SJCRH30 (cell line): ENCODE data around the gene ZNF501. TPM values are rescaled to one million over a fixed set of nuclear protein-coding genes. Genes with fewer than 3 reads are reported as not detected.

ENCODE experiments used
- DNase-seq, 2 experiments: peaks; one replicate each; pipeline ENCODE4 v3.0.0-alpha.2; 2015 to 2020
- H3K27ac ChIP-seq: fragments of 250-450 bp; sonication (Bioruptor Pico); 2 replicates; pipeline ENCODE4 v1.5.1; 2020; ENCODE audit warnings: mild to moderate bottlenecking, moderate library complexity
- H3K27me3 ChIP-seq: fragments of 250-450 bp; sonication (Bioruptor Pico); 2 replicates; pipeline ENCODE4 v1.5.1; 2020; ENCODE audit warnings: mild to moderate bottlenecking, moderate library complexity
- H3K36me3 ChIP-seq: fragments of 250-450 bp; sonication (Bioruptor Pico); 2 replicates; pipeline ENCODE4 v1.5.1; 2020; ENCODE audit warnings: mild to moderate bottlenecking, moderate library complexity
- H3K4me1 ChIP-seq: fragments of 250-450 bp; sonication (Bioruptor Pico); 2 replicates; pipeline ENCODE4 v1.5.1; 2020; ENCODE audit warnings: mild to moderate bottlenecking, moderate library complexity
- H3K4me3 ChIP-seq: fragments of 250-450 bp; sonication (Bioruptor Pico); 2 replicates; pipeline ENCODE4 v1.5.1; 2020; ENCODE audit warnings: mild to moderate bottlenecking, moderate library complexity
- H3K9me3 ChIP-seq: fragments of 250-450 bp; sonication (Bioruptor Pico); replicated peaks from 2 replicates; pipeline ENCODE4 v1.5.1; 2020; ENCODE audit warnings: mild to moderate bottlenecking, moderate library complexity
- total RNA-seq: library from RNA; depleted of rRNA; stranded (reverse); fragments of >200 nt; shearing (Covaris generic); gene quantifications from 2 replicates; pipeline ENCODE4 v1.2.3, GENCODE V29; 2014; rRNA removed

Gene ZNF501
- total RNA-seq: 0.76 and 1.8 TPM in 2 replicates

DNA sequence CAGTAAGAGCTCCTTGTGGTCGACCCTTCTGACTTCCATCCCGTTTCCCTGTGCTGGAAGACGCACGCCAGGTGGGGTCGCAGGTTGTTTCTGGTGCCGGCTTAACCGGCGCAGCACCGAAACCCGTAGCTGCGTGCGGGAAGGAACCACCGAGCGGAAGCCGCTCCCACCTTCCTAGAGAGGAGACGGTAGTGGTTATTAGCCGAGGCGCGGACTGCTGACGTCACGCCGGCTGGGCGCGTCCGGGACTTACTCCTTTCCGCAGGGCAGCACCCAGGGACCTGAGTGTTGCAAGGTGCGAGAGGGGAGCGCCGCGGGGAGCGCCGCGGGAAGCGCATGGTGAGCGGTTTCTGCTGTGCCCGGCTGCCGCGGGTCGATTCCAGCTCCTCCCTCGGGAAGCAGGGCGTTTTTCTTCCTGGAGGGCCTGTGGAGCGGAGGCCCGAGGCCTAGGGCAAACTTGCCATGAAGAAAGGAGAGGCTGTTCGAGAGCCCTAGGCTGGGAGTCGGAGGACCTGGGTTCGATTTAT lies at the start of gene ZNF501:
Gene ZNF501 (plus strand): TSS at position 252 of the 527 bp plus-strand sequence. CDS start 4,787 bp downstream, outside the sequence.
- Histone ChIP-seq H3K27me3 (no peaks in the 10 kb centered on the region), H3K27ac (no peak within 1 kb of the TSS), H3K4me1 (no peaks in the 10 kb centered on the region), H3K9me3 (peaks cover 13% of the 10 kb centered on the region), H3K36me3 (no peaks in the 10 kb centered on the region), H3K4me3 (peak within 1 kb of the TSS; percentile 52)
- peak; percentile 57 to 63 for DNase-seq

- H3K27ac ChIP-seq: peak overlapping the region; percentile 88
- H3K4me1 ChIP-seq: peaks cover 26% of the 10 kb centered on the region
- no peaks in the 10 kb centered on the region for H3K27me3 ChIP-seq
- peak in 1 of 2 experiments; percentile 8 for DNase-seq
- no peak overlapping the region for H3K4me3 ChIP-seq
- H3K36me3 ChIP-seq: no peaks in the 10 kb centered on the region
- H3K9me3 ChIP-seq: peaks cover 14% of the 10 kb centered on the region
Observed at GRCh38 chr3:44680921-44681455, 48.4 kb upstream of the ZNF501 start.

GRCh38 chr3:44682182-44682896 lies 47.1 kb upstream of the ZNF501 start:
- Histone ChIP-seq H3K36me3 (no peaks in the 10 kb centered on the region), H3K27ac (peak overlapping the region; percentile 88), H3K4me1 (peaks cover 26% of the 10 kb centered on the region), H3K27me3 (no peaks in the 10 kb centered on the region), H3K9me3 (peaks cover 18% of the 10 kb centered on the region), H3K4me3 (no peak overlapping the region)
- DNase-seq: peak; percentile 65 to 71

GRCh38 chr3:44685128-44685800 lies 44.2 kb upstream of the ZNF501 start:
- H3K4me1 ChIP-seq: peaks cover 26% of the 10 kb centered on the region
- H3K4me3 ChIP-seq: peak overlapping the region; percentile 71
- no peaks in the 10 kb centered on the region for H3K27me3 ChIP-seq
- peak; percentile 72 to 74 for DNase-seq
- no peaks in the 10 kb centered on the region for H3K36me3 ChIP-seq
- peak overlapping the region; percentile 39; the same call in 1 of the 2 replicates for H3K27ac ChIP-seq
- peaks cover 18% of the 10 kb centered on the region for H3K9me3 ChIP-seq

DNA sequence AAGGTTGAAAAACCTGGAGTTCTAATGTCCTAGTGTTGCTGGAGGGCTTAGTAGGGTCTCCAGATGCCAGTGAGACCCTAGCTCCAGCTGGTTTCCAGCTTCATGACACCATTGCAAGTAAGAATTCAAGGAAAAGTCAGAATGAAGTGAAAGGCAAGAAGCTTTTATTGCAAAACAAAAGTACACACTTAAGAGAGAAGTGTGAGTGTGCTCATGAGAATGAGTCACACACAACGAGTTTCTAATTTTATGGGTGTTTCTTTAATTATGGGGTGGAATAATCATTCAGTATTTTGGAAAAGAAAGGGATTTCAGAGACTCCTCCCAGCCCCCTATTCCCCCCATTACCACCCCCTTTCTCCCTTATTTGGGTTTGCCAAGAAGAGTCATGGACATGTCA lies 41.5 kb upstream of the ZNF501 start:
- peaks cover 7% of the 10 kb centered on the region for H3K4me1 ChIP-seq
- no peak for DNase-seq
- peaks cover 14% of the 10 kb centered on the region for H3K9me3 ChIP-seq
- H3K36me3 ChIP-seq: no peaks in the 10 kb centered on the region
- H3K4me3 ChIP-seq: no peak overlapping the region
- no peaks in the 10 kb centered on the region for H3K27me3 ChIP-seq
- no peak overlapping the region for H3K27ac ChIP-seq

GRCh38 chr3:44712455-44713075 lies 16.9 kb upstream of the ZNF501 start, which contains the start of gene ZNF502:
Gene ZNF502, plus strand, starts transcription at chr3:44712660. Its CDS starts 7,602 bp downstream, at chr3:44720262.
- Histone ChIP-seq H3K27ac (no peak within 1 kb of the TSS), H3K36me3 (no peaks in the 10 kb centered on the region), H3K4me3 (peak within 1 kb of the TSS; percentile 59), H3K4me1 (no peaks in the 10 kb centered on the region), H3K27me3 (no peaks in the 10 kb centered on the region), H3K9me3 (peaks cover 4% of the 10 kb centered on the region; the same call in 1 of the 2 replicates)
- DNase-seq: peak; percentile 55 to 64

GRCh38 chr3:44721231-44722102 lies 8.0 kb upstream of the ZNF501 start:
- Histone ChIP-seq H3K36me3 (no peaks in the 10 kb centered on the region), H3K4me1 (no peaks in the 10 kb centered on the region), H3K9me3 (peaks cover 18% of the 10 kb centered on the region), H3K27ac (no peak overlapping the region), H3K4me3 (no peak overlapping the region), H3K27me3 (no peaks in the 10 kb centered on the region)
- peak in 1 of 2 experiments; percentile 4 for DNase-seq

GRCh38 chr3:44722103-44722401 lies 7.4 kb upstream of the ZNF501 start:
- no peaks in the 10 kb centered on the region for H3K27me3 ChIP-seq
- H3K36me3 ChIP-seq: no peaks in the 10 kb centered on the region
- no peak for DNase-seq
- H3K4me1 ChIP-seq: no peaks in the 10 kb centered on the region
- H3K27ac ChIP-seq: no peak overlapping the region
- no peak overlapping the region for H3K4me3 ChIP-seq
- peaks cover 18% of the 10 kb centered on the region for H3K9me3 ChIP-seq

- peaks cover 22% of the 10 kb centered on the region for H3K9me3 ChIP-seq
- H3K27me3 ChIP-seq: no peaks in the 10 kb centered on the region
- H3K36me3 ChIP-seq: no peaks in the 10 kb centered on the region
- H3K4me1 ChIP-seq: no peaks in the 10 kb centered on the region
- no peak overlapping the region for H3K27ac ChIP-seq
- H3K4me3 ChIP-seq: no peak overlapping the region
- DNase-seq: no peak
Observed at GRCh38 chr3:44734646-44735168, 5.3 kb downstream of the ZNF501 start.

GRCh38 chr3:44761101-44761423 lies 31.6 kb downstream of the ZNF501 start:
- H3K36me3 ChIP-seq: peaks cover 59% of the 10 kb centered on the region

GRCh38 chr3:44761424-44762169 lies 32.2 kb downstream of the ZNF501 start, which contains the start of the genes KIAA1143 and KIF15:
Gene KIAA1143, minus strand, starts transcription at chr3:44761619. Its CDS starts 17 bp downstream, at chr3:44761602.
Gene KIF15, plus strand, starts transcription at chr3:44761794. Its CDS starts 72 bp downstream, at chr3:44761866.
- peak; percentile 94 to 96 for DNase-seq
- Histone ChIP-seq H3K9me3 (peaks cover 31% of the 10 kb centered on the region), H3K36me3 (peaks cover 58% of the 10 kb centered on the region), H3K27me3 (no peaks in the 10 kb centered on the region), H3K27ac (peak within 1 kb of the TSS; percentile 89), H3K4me3 (peak within 1 kb of the TSS; percentile 81), H3K4me1 (no peaks in the 10 kb centered on the region)

More at GRCh38 chr3:44761101-44761423, 31.6 kb downstream of the ZNF501 start:
- Histone ChIP-seq H3K27ac (peak overlapping the region; percentile 89), H3K9me3 (peaks cover 31% of the 10 kb centered on the region), H3K4me1 (no peaks in the 10 kb centered on the region), H3K4me3 (peak overlapping the region; percentile 81), H3K27me3 (no peaks in the 10 kb centered on the region)
- no peak for DNase-seq

DNA sequence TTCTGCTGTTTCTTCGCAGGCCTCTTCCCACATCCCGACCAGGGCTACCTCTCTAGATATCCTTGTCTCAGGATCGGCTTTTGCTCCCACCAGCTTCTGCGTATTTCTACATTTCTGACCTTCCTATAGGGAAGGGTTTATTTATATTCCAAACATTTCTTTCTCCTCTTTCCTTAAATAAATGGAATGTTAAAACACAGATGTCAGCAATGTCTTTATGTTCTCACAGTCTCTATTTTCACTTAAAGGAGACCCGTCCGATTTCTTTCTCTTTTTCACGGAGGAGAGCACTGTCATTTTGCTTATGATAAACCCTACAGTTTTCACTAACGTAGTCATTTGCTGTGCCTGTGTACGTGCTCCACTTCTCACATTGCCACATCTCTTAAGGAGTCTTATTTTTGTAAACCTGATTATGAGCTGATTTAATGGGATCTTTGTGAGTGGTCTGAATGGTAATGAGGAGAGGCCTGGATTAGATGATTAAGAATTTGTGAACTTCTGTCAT lies 32.8 kb downstream of the ZNF501 start:
- Histone ChIP-seq H3K4me3 (peak overlapping the region; percentile 81), H3K27me3 (no peaks in the 10 kb centered on the region), H3K36me3 (peaks cover 56% of the 10 kb centered on the region), H3K9me3 (peaks cover 34% of the 10 kb centered on the region), H3K4me1 (no peaks in the 10 kb centered on the region), H3K27ac (peak overlapping the region; percentile 89)
- DNase-seq: no peak

DNA sequence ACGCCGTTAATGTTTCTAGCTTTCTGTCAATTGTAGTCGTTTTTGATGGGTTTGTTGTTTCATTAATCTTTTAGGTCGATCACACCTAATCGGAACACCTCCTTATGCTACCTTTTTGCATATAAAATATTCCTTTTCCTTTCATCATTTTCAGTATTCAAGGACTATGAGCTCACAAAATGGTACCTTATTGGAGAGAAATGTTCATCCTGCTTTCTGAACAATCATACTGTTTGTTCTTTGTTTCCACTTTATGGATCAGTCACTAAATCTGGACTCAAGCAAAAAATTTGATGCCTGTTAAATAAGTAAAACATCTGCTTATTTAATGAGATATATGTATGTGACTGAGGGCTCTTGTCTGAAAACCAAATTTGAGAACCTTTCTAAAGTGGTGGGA lies 33.3 kb downstream of the ZNF501 start:
- peak in 1 of 2 experiments; percentile 6 for DNase-seq
- H3K27ac ChIP-seq: peak overlapping the region; percentile 89
- H3K4me3 ChIP-seq: peak overlapping the region; percentile 81
- H3K4me1 ChIP-seq: no peaks in the 10 kb centered on the region
- peaks cover 53% of the 10 kb centered on the region for H3K36me3 ChIP-seq
- peaks cover 30% of the 10 kb centered on the region for H3K9me3 ChIP-seq
- H3K27me3 ChIP-seq: no peaks in the 10 kb centered on the region
